NCI-H1048 (cell line): ENCODE results near the gene FICD.

Experiments
- DNase-seq: peaks from one replicate; lab custom pipeline; 2025; lab: John Stamatoyannopoulos, UW

FICD gene

GRCh38 chr12:108567406-108568337 lies 52.6 kb downstream of the FICD start:
- DNase-seq = no peak

- DNase-seq = no peak
Observed at GRCh38 chr12:108568338-108569154, 53.5 kb downstream of the FICD start.
